Measurements from ENCODE around the gene ACTR6. TPM values are rescaled to one million over a fixed set of nuclear protein-coding genes. Genes with fewer than 3 reads are reported as not detected.

The ACTR6 gene
- total RNA-seq, 6 donors from 2014 or later: 3.6 to 27.7 (median 16.3) TPM

GRCh38 chr12:100238801-100239200 lies 38.2 kb downstream of the ACTR6 start:
- WGBS, 2 donors: 92 to 98% methylated on average over 3 of the region's 3 CpGs
- Histone ChIP-seq H3K36me3 (no peaks in the 10 kb centered on the region), H3K4me3 (no peak overlapping the region), H3K9me3 (no peaks in the 10 kb centered on the region), H3K27me3 (no peaks in the 10 kb centered on the region), H3K27ac (no peak overlapping the region), H3K4me1 (no peaks in the 10 kb centered on the region)
- no peak for ATAC-seq (ENCODE audit: low FRiP score in 2 of 2)
- DNase-seq: no peak
- TF ChIP-seq CTCF (IDR thresholded peaks at IDR 0.05) (no peak), POLR2AphosphoS5 (IDR thresholded peaks at IDR 0.05) (no peak), EP300 (IDR thresholded peaks at IDR 0.05) (no peak), POLR2A (IDR thresholded peaks at IDR 0.05) (no peak)

GRCh38 chr12:100239589-100239988 lies 39.0 kb downstream of the ACTR6 start:
- DNase-seq: no peak
- H3K36me3 ChIP-seq: no peaks in the 10 kb centered on the region
- H3K4me3 ChIP-seq: no peak overlapping the region
- ATAC-seq (ENCODE audit: low FRiP score in 2 of 2): no peak
- H3K27me3 ChIP-seq: no peaks in the 10 kb centered on the region
- no peaks in the 10 kb centered on the region for H3K9me3 ChIP-seq
- no peaks in the 10 kb centered on the region for H3K4me1 ChIP-seq
- WGBS, 2 donors: 89 to 100% methylated on average over 1 of the region's 1 CpG
- H3K27ac ChIP-seq: no peak overlapping the region
- TF ChIP-seq POLR2A (IDR thresholded peaks at IDR 0.05): no peak
- TF ChIP-seq POLR2AphosphoS5 (IDR thresholded peaks at IDR 0.05): no peak
- TF ChIP-seq EP300 (IDR thresholded peaks at IDR 0.05): no peak
- no peak for TF ChIP-seq CTCF (IDR thresholded peaks at IDR 0.05)

GRCh38 chr12:100243137-100243536 lies 42.5 kb downstream of the ACTR6 start:
- TF ChIP-seq POLR2AphosphoS5 (IDR thresholded peaks at IDR 0.05) (no peak), EP300 (IDR thresholded peaks at IDR 0.05) (no peak), POLR2A (IDR thresholded peaks at IDR 0.05) (no peak), CTCF (IDR thresholded peaks at IDR 0.05) (no peak)
- H3K27me3 ChIP-seq: no peaks in the 10 kb centered on the region
- no peak overlapping the region for H3K27ac ChIP-seq
- no peak overlapping the region for H3K4me3 ChIP-seq
- 83 to 88% methylated on average over 5 of the region's 5 CpGs for WGBS, 2 donors
- H3K9me3 ChIP-seq: no peaks in the 10 kb centered on the region
- no peak for DNase-seq
- ATAC-seq (ENCODE audit: low FRiP score in 2 of 2): no peak
- H3K4me1 ChIP-seq: no peaks in the 10 kb centered on the region
- no peaks in the 10 kb centered on the region for H3K36me3 ChIP-seq

- no peak for TF ChIP-seq POLR2A (IDR thresholded peaks at IDR 0.05)
- no peak for TF ChIP-seq POLR2AphosphoS5 (IDR thresholded peaks at IDR 0.05)
- Histone ChIP-seq H3K4me1 (peaks cover 0 to 4% (median 0%) of the 10 kb centered on the region in 4 donors), H3K9me3 (no peaks in the 10 kb centered on the region), H3K27me3 (no peaks in the 10 kb centered on the region), H3K36me3 (no peaks in the 10 kb centered on the region), H3K27ac (no peak overlapping the region), H3K4me3 (no peak overlapping the region)
- ATAC-seq (ENCODE audit: low FRiP score in 2 of 2) (no peak), DNase-seq (no peak)
- WGBS, 2 donors: 82 to 91% methylated on average over 4 of the region's 4 CpGs
Measured at GRCh38 chr12:100247765-100248164, 47.1 kb downstream of the ACTR6 start.

- no peaks in the 10 kb centered on the region for H3K36me3 ChIP-seq
- TF ChIP-seq CTCF (IDR thresholded peaks at IDR 0.05) (no peak), EP300 (IDR thresholded peaks at IDR 0.05) (no peak), POLR2A (IDR thresholded peaks at IDR 0.05) (no peak), POLR2AphosphoS5 (IDR thresholded peaks at IDR 0.05) (no peak)
Measured at GRCh38 chr12:100248886-100249285, 48.3 kb downstream of the ACTR6 start.

More at GRCh38 chr12:100248886-100249285, 48.3 kb downstream of the ACTR6 start:
- H3K9me3 ChIP-seq: no peaks in the 10 kb centered on the region
- H3K4me1 ChIP-seq: peaks cover 0 to 4% (median 0%) of the 10 kb centered on the region in 4 donors
- H3K27ac ChIP-seq: no peak overlapping the region
- H3K27me3 ChIP-seq: no peaks in the 10 kb centered on the region
- no peak overlapping the region for H3K4me3 ChIP-seq
- ATAC-seq (ENCODE audit: low FRiP score in 2 of 2) (no peak), DNase-seq (no peak)
